GM19240 (cell line): Measurements from ENCODE around the gene KCNH4.
"Not testable (repeated sequence)": the region's sequence is repeated elsewhere in the genome, so short reads cannot be mapped to it uniquely, and the experiment has no call there.

Source experiments
- DNase-seq: peaks from one replicate; pipeline ENCODE4 v3.0.0; 2011; ENCODE audit warnings: low spot score; ENCODE audit not compliant: insufficient read length

KCNH4 gene

DNA sequence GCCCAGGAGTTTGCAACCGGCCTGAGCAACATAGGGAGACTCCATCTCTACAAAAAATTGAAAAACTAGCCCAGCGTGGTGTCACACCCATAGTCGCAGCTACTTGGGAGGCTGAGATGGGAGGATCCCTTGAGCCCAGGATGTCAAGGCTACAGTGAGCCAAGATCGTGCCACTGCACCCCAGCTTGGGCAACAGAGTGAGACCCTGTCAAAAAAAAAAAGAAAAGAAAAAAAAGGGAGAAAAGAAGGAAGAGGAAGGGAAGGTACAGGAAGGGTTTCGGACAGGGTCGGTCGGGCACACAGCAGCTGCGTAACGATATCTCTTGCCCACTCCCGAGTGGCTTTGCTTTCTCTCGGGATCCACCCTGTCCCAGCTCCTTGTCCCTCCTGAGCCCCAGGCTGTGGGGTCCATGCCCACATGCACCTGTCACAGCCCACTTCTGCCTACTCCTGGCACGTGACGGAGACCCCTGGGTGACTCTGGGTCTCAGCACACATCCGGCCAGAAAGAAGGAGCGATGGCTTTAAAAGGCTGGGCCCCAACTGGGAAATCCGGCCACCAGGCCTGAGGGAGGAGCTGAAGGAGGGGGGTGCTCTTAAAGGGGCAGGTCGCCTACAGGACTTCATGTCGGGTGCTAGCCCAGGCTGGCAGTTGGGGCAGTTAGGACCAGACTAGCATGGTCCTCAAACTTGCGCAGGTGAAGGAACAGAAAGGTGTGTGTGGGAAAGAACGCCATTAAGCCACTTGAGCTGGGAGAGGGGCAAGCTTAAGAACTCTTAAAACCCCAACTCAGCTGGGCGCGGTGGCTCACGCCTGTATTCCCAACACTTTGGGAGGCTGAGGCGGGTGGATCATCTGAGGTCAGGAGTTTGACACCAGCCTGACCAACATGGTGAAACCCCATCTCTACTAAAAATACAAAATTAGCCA lies 13.3 kb upstream of the KCNH4 start, which contains the start of gene GHDC:
Gene GHDC, minus strand, starts transcription at position 526 of the 931 bp plus-strand sequence. CDS start 913 bp downstream, outside the sequence.
- DNase-seq: peak; percentile 87

- DNase-seq: no peak
Measured at GRCh38 chr17:42193216-42193968, 12.4 kb upstream of the KCNH4 start.

DNA sequence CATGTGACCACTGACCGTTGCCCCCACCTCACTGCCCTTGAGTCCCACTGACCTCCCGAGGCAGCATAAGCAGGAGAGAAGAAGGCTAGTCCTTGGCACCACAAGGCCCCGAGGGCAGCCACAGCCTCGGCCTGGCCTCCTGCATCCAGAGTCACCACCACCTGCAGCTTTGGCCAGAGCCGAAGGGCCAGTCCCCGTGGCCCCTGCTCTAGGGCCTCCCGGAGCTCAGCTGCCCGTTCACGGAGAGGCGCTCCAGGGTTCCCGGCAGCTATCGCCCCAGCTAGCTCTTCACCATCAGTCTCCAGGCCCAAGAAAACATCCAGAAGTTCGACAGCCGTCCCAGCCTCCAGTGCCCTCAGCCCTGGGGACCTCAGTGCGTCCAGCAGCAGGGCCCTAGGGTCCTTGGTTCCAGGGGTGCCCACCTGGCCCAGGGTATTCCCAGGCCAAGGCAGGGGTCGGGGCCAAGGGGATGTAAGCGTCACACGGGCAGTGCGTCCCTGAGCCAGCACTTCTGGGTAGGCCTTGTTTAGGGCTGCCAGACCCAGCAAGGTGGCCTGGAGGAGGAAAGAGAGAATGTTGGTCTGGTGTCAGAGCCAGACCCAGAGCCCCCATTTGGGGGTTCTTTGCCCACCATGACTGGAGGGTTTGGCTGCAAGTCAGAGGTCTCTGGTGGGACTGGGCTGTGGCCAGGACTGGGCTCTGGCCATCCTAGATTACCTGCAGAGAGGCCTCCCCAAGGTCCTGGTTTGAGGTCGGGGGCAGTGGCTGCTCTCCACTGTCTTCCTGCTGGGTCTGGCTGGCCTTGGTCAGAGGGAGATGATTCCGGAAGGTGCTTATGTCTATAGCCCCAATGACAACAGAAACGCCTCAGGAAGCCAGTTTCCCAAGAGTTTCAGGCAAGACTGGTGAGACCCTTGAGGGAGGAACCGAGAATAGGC lies 11.5 kb upstream of the KCNH4 start:
- no peak for DNase-seq

- no peak for DNase-seq
Measured at GRCh38 chr17:42191275-42191608, 10.3 kb upstream of the KCNH4 start.

DNA sequence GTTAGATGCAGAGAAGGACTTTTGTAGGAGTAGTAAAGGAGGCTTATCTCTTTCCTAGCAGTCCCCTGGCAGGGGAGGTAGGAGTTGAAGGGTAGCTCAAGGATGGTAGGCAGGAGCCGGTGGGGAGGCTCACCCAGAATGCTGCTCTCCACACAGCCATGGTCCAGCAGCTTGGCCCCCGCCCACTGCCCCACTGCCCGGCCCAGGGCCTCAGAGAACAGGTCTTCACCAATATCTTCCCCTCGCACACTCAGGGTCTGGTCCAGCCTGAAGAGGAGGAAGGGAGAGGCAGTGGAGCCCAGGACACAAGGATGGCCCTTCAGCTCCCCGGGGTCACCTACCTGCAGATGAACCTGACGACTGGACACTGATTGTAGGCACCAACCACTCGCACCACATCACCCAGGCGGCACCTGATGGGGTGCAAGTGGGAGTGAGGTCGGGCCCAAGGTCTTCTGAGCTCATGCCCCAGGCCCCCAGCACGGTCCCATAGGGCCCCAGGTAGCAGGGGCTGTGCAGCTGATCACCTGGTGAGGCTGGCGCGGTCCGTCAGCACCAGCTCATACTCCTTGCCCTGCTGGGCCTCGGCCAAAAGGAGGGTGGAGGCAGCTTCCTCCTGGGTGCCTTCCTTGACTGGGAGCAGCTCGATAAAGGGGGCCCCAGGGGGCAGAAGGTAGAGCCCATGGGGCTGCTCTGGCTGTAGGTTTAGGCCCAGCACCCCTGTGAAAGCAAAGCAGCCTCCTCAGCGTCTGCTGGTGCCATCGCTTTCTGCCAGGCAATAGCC lies 9.7 kb upstream of the KCNH4 start:
- DNase-seq: no peak

DNA sequence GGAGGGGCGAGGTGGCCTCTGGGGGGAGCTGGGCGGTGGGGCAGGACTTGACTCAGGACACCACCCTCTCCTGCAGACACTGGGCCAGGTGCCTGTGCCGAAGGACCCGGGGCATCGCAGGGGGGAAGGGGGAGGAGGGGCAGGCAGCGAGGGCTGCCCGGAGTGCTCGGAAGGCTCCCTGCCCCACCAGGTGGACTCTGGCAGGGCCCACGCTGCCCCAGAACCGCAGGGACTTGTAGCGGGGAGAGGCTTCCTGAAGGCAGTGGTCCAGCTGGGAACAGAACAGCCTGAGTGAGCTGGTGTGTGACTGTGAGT lies 8.7 kb upstream of the KCNH4 start:
- no peak for DNase-seq

DNA sequence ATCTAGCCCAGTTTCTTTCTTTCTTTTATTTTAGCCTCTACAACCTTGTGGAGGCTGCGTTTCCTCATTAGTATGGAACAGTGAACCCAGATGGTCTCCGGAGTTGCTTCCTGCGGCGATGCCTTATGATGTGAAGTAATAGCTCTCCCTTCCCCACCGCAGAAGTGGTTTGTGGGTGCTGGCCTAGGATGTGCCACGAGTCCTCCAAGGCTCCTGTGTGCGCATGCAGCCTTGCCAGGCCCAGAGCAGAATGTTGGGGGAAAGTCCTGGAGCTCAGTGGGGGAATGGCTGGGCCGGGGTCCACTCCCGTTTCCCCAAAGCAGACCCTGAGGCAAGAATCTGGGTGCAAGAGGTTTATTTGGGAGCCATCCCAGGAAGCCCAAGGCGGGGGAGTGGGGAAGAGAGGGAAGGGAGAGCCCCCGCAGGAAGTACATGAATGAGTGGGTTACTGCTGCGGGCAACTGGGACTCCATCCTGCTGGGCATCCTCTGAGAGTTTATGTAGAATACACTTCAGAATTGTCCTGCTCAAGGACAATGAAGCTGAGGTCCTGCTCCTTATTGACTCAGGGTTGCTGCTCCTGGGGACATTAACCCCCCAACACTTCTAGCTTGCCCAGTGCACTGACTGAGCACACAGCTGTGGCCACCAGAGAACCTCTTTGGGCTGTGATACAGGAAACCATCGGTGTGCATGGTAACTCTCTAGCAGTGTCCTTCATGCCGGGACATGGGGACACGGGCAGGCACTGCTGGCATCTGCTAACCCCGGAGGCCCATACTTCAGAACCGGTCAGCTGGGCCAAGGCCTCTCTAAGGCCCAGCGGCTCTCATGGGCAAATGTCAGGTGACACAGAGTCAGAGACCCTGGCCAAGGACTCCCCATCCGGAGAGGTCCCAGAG lies 8.1 kb upstream of the KCNH4 start:
- DNase-seq: no peak

- no peak for DNase-seq
Measured at GRCh38 chr17:42187833-42188232, 6.9 kb upstream of the KCNH4 start.

GRCh38 chr17:42186191-42186590 lies 5.2 kb upstream of the KCNH4 start:
- DNase-seq: not testable (repeated sequence)

DNA sequence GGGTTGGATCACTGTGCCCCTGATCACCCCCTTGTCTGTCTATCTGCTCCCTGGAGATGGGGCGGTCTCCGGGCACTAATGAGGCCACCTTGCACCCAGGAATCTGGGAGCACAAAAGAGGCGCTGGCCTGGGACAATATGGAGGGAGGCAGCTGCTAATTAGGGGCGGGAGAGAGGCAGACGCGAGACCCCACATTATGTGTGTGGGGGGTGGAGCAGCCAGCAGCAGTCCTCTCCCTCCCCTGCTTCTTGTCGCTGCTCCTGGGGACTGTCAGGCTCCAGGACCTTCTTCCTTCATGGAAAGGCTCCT lies 4.6 kb upstream of the KCNH4 start:
- no peak for DNase-seq

- DNase-seq: no peak
Measured at GRCh38 chr17:42184713-42185620, 4.0 kb upstream of the KCNH4 start, which contains the start of gene HCRT. HCRT (minus strand) TSS chr17:42185452; CDS start chr17:42185365, 87 bp downstream.

DNA sequence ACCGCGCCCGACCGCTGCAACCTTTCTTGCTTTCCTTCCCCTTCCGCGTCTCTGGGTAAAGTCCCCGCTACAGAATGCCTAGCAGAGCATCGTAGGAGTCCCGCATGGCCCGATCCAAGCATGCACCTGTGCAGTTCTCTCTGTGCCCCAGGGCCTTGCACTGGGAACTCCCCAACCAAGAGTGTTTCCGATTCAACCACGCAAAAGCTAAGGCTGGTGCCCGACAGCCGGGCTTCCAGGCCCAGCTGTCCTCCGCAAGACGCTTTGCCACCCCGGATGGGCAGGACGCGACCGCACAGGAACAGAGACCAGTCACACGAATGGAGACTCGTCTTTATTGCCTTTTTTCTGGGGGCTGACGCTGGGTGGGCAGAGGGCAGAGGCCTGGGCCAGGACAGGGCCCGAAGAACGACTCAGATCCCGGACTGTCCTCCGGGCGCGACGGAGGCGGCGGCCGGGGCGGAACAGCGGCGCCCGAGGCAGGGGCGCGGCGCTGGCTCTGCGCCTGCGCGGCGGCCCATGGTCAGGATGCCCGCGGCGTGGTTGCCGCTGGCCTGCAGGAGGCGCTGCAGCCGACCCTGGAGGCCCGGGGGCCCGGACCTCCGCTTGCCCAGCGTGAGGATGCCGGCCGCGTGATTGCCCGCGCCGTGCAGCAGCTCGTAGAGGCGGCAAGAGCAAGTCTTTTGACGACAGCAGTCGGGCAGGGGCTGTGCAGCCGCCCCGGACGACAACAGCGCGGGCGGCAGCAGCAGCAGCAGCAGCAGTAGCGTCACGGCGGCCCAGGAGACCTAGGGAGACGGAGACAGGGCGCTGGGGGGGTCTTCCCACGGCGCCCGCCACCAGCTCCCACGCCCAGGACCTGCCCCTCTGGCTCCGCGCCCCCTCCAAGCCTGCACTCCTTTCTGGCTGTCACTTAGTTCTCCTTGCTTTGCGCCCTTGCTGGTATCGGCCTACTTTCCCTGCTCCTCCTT lies 3.1 kb upstream of the KCNH4 start:
- DNase-seq: peak; percentile 79

GRCh38 chr17:42182927-42183734 lies 2.2 kb upstream of the KCNH4 start:
- DNase-seq: no peak

- no peak for DNase-seq
Measured at GRCh38 chr17:42181851-42182207, 887 bp upstream of the KCNH4 start.

GRCh38 chr17:42180411-42180921 lies 476 bp downstream of the KCNH4 start:
- DNase-seq: no peak

DNA sequence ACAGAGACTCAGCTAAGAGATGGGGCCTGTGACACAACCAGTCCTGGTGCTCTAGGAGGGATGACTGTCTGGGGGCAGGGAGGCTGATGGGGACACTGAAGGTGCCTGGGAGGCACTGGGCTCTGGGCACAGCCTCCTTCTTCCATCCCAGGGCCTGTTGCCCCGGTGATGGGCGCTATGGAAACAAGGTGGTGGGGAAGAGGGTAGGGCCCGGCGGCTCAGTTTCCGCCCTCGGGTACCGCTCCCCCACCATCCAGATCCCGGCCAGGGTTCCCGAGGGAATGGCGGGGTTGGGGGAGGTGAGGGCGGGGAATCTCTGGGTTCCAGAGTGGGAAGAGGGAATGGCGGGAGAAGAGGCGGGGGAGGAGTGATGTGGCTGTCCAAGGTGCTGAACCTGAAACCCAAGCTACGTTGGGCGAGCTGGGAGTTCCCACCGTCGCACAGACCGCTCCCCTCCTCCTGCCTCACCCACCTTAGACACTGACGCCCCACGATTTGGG lies 981 bp downstream of the KCNH4 start:
- no peak for DNase-seq
